Colonic mucosa (tissue), 4 donors: ENCODE data around the gene OSM. TPM values are rescaled to one million over a fixed set of nuclear protein-coding genes. Genes with fewer than 3 reads are reported as not detected.

Experiments used
- DNase-seq: peaks from one replicate; pipeline ENCODE4 v3.0.0-alpha.2; 2020
- H3K27ac ChIP-seq: fragments of 200-600 bp; one replicate; pipeline ENCODE4 v1.8.0; 2021
- H3K27me3 ChIP-seq: fragments of 200-600 bp; one replicate; pipeline ENCODE4 v1.8.0; 2021
- H3K36me3 ChIP-seq: fragments of 200-600 bp; one replicate; pipeline ENCODE4 v1.8.0; 2021
- H3K4me1 ChIP-seq: fragments of 200-600 bp; one replicate; pipeline ENCODE4 v1.8.0; 2021; ENCODE audit warnings: mild to moderate bottlenecking
- H3K4me3 ChIP-seq: fragments of 200-600 bp; one replicate; pipeline ENCODE4 v1.8.0; 2021
- H3K9ac ChIP-seq, 2 donors: one replicate each; pipeline ENCODE4 v1.7.0; 2013; ENCODE audit warnings: control low read depth in 2 of 2, low read depth in 2 of 2, low read length in 2 of 2
- H3K9me3 ChIP-seq: fragments of 200-600 bp; one replicate; pipeline ENCODE4 v1.8.0; 2021
- intact Hi-C: fragments of 100-400 bp; cut with DNase I; formaldehyde crosslinking; loops from one replicate; pipeline ENCODE4 v1.14.1; 2022
- total RNA-seq, 2 donors: library from RNA; stranded (reverse); fragmentation: NEBNext Ultra II Directional in 1 of 2; extraction: Animal tissue kit (Norgen Biotek cat#: 25700) in 1 of 2; gene quantifications; one replicate each; pipeline ENCODE4 v1.2.1, GENCODE V29; 2021
- TF ChIP-seq, protein P1 (sequence below): fragments of 200-600 bp; IDR thresholded peaks from one replicate; pipeline ENCODE4 v1.8.0; 2022; ENCODE audit warnings: antibody characterized with exemption, mild to moderate bottlenecking
- donor health status: healthy.
- donor health status: DM: no; HTN: no; CAD: no.
- donor health status: DM: no; HTN: no; CAD: no.

OSM gene
- total RNA-seq, 2 donors from 2014 or later = 0.21 to 0.44 TPM

GRCh38 chr22:30289141-30289979 lies 22.7 kb upstream of the OSM start, which contains the start of gene CASTOR1:
Gene CASTOR1, minus strand, starts transcription at chr22:30289505. Its CDS starts 8 bp downstream, at chr22:30289497.
- DNase-seq = peak; percentile 99
- H3K36me3 ChIP-seq = peaks cover 7% of the 10 kb centered on the region
- intact Hi-C loops = loop anchor here (2.0 kb wide), 1 partner anchor 67 kb away; the partner anchor contains the start of genes CCDC157 and SF3A1
- TF ChIP-seq, protein P1, sequence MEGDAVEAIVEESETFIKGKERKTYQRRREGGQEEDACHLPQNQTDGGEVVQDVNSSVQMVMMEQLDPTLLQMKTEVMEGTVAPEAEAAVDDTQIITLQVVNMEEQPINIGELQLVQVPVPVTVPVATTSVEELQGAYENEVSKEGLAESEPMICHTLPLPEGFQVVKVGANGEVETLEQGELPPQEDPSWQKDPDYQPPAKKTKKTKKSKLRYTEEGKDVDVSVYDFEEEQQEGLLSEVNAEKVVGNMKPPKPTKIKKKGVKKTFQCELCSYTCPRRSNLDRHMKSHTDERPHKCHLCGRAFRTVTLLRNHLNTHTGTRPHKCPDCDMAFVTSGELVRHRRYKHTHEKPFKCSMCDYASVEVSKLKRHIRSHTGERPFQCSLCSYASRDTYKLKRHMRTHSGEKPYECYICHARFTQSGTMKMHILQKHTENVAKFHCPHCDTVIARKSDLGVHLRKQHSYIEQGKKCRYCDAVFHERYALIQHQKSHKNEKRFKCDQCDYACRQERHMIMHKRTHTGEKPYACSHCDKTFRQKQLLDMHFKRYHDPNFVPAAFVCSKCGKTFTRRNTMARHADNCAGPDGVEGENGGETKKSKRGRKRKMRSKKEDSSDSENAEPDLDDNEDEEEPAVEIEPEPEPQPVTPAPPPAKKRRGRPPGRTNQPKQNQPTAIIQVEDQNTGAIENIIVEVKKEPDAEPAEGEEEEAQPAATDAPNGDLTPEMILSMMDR = no peak
- H3K4me1 ChIP-seq = peaks cover 13% of the 10 kb centered on the region
- H3K27me3 ChIP-seq = no peaks in the 10 kb centered on the region
- H3K27ac ChIP-seq = peak within 1 kb of the TSS; percentile 58
- H3K9ac ChIP-seq = peak within 1 kb of the TSS; percentile 77 to 90
- no peaks in the 10 kb centered on the region for H3K9me3 ChIP-seq
- H3K4me3 ChIP-seq = peak within 1 kb of the TSS; percentile 91

DNA sequence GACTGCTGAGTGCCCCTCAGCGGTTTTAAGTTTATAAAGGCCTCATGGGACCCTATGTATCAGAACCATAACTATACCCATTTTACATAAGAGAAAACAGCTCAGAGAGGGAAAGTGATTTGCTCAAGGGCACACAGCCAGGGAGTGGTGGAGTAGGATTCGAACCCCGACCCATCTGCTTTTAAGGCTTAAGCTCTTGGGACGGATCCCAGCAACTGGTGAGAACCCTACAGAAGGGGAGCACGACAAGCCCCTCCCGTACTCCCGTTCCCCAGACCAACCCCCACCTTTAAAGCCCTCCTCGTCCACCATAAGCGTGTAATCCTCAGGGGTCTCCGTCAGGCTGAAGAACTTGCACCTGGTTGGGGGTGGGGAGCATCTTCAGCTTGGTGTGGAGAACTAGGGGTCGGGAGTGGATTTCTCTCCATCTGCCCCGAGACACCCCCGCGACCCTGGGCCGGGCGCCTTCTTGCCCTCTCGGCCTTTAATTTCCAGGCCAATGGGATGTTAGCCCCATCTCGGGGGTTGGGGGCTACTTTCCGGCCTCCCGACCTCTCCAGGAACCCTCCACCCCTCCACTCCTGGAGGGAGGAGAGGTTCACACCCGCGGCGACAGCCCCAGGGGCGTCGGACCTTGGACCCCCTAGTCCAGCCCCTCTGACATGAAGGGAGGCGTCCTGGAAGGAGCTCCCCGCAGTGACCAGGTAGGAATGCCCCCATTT lies 21.9 kb upstream of the OSM start:
- no peaks in the 10 kb centered on the region for H3K9me3 ChIP-seq
- H3K36me3 ChIP-seq = peaks cover 4% of the 10 kb centered on the region
- H3K27me3 ChIP-seq = no peaks in the 10 kb centered on the region
- no peak for DNase-seq
- H3K4me1 ChIP-seq = peaks cover 13% of the 10 kb centered on the region
- peak overlapping the region; percentile 77 to 90 for H3K9ac ChIP-seq
- TF ChIP-seq, protein P1 = no peak
- intact Hi-C loops = loop anchor here (2.0 kb wide), 1 partner anchor 68 kb away; the partner anchor contains the start of genes CCDC157 and SF3A1
- peak overlapping the region; percentile 91 for H3K4me3 ChIP-seq
- H3K27ac ChIP-seq = peak overlapping the region; percentile 58

DNA sequence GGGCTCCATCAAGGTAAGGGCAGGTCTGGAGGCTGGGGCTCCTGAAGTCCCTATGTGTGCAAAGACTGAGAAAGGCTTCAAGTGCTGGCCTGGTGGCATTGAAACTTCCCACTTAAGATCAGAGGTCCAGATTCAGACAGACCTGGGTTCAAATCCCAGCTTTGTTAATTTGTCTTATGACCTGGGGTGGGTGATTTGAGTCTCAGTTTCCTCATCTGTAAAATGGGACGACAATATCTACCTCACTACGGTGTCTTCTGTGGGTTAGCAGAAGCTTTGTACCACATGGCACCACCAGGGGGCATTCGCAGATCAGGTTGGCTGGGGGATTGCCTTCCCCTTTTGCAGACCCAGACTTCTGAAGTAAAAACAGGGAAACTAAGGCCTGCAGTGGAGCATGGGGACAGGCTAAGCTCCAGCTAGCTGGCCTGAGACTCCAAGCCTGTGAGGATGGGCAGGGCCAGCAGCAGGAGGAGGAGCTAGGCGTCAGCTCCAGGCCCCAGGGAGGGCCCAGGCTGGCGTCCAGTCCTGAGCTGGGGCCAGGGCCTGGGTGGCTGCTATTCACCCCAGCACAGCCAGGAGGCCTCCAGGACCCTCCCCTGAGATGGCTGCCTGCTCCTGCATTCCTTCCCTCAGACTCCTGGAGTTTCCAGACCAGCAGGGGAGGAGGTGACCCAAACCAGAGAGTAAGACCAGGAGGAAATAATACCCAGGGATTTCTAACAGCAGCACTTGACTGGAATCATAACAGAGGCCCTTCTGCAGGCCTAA lies 21.2 kb upstream of the OSM start:
- peak overlapping the region; percentile 91 for H3K4me3 ChIP-seq
- H3K27me3 ChIP-seq = no peaks in the 10 kb centered on the region
- no peaks in the 10 kb centered on the region for H3K36me3 ChIP-seq
- peak; percentile 90 for DNase-seq
- peaks cover 13% of the 10 kb centered on the region for H3K4me1 ChIP-seq
- peak overlapping the region in 1 of 2 donors; percentile 90 for H3K9ac ChIP-seq
- no peaks in the 10 kb centered on the region for H3K9me3 ChIP-seq
- intact Hi-C loops = loop anchor here (2.0 kb wide), 4 partner anchors 25 to 179 kb away; partner anchors contain the start of genes CCDC157, RNF215 and SF3A1
- TF ChIP-seq, protein P1 = peak; percentile 85
- no peak overlapping the region for H3K27ac ChIP-seq

- intact Hi-C loops = loop anchor here (2.0 kb wide), 3 partner anchors 24 to 178 kb away; partner anchors contain the start of gene RNF215
- peaks cover 13% of the 10 kb centered on the region for H3K4me1 ChIP-seq
- peak; percentile 88 for DNase-seq
- no peaks in the 10 kb centered on the region for H3K27me3 ChIP-seq
- H3K9ac ChIP-seq = peak overlapping the region in 1 of 2 donors; percentile 90
- no peak overlapping the region for H3K27ac ChIP-seq
- TF ChIP-seq, protein P1 = peak; percentile 91
- H3K36me3 ChIP-seq = no peaks in the 10 kb centered on the region
- H3K9me3 ChIP-seq = no peaks in the 10 kb centered on the region
- H3K4me3 ChIP-seq = no peak overlapping the region
Measured at GRCh38 chr22:30286813-30287647, 20.4 kb upstream of the OSM start.
